Bronchial epithelial cell (primary cell): ENCODE data around the gene ALPK3. TPM values are rescaled to one million over a fixed set of nuclear protein-coding genes. Genes with fewer than 3 reads are reported as not detected.

Experiments used
- DNase-seq: peaks from one replicate; pipeline ENCODE4 v3.0.0-alpha.2; 2010; ENCODE audit warnings: low read depth
- FAIRE-seq: peaks from 2 replicates; lab custom pipeline; 2011; peaks lifted over from hg19 to GRCh38; lab: Jason Lieb, UNC
- H3K27me3 ChIP-seq: 2 replicates; pipeline ENCODE4 v1.5.1; 2011; ENCODE audit warnings: low read length; ENCODE audit not compliant: control insufficient read depth, insufficient read depth
- H3K36me3 ChIP-seq: 2 replicates; pipeline ENCODE4 v1.5.1; 2011; ENCODE audit warnings: low read length; ENCODE audit not compliant: control insufficient read depth, insufficient read depth
- H3K4me3 ChIP-seq: 2 replicates; pipeline ENCODE4 v1.5.1; 2011; ENCODE audit warnings: mild to moderate bottlenecking, low read depth, low read length, control low read depth
- total RNA-seq: library from RNA; depleted of rRNA; stranded (reverse); fragments of >200 nt; gene quantifications from 2 replicates; pipeline ENCODE4 v1.2.1, GENCODE V29; 2014
- TF ChIP-seq, protein P1 (sequence below): IDR thresholded peaks from 2 replicates; pipeline ENCODE4 v1.5.1; 2011; ENCODE audit warnings: mild to moderate bottlenecking, moderate library complexity, low read length, control low read depth, inconsistent platforms; ENCODE audit not compliant: insufficient read depth, severe bottlenecking

The ALPK3 gene
- total RNA-seq, 1 donor from 2014 or later, result 0.26 TPM

DNA sequence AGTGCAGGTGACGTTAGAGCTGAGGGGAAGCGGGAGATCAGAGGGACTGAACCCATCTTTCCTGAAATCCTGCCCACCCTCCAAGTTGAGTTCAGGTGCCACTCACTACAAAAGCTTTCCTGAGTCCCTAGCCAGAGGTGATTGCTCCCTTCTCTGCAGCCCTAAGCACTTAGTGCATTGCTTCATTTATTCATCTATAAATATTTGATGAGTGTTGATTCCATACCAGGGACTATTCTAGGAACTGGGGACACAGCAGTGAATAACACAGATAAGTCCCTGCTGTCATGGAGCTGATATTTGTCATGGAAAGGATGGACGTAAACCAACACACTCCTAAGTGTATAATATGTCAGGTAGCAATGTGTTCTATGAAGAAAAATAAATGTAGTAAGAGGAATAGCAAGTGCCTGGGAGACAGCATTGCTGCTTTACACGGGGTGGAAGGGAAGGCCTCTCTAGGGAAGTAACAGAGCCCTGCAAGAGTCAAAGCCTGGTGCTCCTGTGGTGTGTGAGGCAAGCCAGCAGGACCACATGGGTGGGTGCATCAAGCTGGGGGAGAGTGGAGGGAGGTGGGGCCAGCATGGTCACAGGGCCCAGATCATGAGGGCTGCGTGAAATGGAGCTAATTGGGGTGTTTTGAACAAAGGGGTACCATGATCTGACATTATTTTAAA is 18.6 kb downstream of the ALPK3 start:
- no peaks in the 10 kb centered on the region for H3K36me3 ChIP-seq
- H3K4me3 ChIP-seq, result no peak overlapping the region
- TF ChIP-seq, protein P1, sequence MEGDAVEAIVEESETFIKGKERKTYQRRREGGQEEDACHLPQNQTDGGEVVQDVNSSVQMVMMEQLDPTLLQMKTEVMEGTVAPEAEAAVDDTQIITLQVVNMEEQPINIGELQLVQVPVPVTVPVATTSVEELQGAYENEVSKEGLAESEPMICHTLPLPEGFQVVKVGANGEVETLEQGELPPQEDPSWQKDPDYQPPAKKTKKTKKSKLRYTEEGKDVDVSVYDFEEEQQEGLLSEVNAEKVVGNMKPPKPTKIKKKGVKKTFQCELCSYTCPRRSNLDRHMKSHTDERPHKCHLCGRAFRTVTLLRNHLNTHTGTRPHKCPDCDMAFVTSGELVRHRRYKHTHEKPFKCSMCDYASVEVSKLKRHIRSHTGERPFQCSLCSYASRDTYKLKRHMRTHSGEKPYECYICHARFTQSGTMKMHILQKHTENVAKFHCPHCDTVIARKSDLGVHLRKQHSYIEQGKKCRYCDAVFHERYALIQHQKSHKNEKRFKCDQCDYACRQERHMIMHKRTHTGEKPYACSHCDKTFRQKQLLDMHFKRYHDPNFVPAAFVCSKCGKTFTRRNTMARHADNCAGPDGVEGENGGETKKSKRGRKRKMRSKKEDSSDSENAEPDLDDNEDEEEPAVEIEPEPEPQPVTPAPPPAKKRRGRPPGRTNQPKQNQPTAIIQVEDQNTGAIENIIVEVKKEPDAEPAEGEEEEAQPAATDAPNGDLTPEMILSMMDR, result no peak
- DNase-seq, result no peak
- H3K27me3 ChIP-seq, result no peaks in the 10 kb centered on the region
- no peak for FAIRE-seq

DNA sequence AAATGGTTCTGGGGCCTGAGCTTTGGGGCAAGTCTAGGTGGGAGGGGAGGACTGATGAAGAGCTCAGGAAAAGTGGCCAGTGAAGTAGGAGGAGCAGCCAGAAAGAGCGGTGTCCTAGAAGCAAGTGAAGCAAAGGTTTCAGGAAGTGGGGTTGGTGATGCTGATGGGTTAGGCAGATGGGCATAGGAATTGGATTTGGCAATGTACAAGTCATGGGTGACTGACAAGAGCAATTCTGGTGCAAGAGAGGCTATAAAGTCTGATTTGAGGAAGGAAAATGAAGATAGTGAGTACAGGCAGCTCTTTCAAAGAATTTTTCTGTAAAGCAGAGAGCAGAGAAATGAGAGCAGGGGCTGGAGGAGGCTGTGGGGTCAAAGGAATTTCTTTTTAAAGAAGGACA is 19.7 kb downstream of the ALPK3 start:
- no peak overlapping the region for H3K4me3 ChIP-seq
- TF ChIP-seq, protein P1, result no peak
- H3K36me3 ChIP-seq, result no peaks in the 10 kb centered on the region
- no peak for FAIRE-seq
- no peak for DNase-seq
- no peaks in the 10 kb centered on the region for H3K27me3 ChIP-seq

DNA sequence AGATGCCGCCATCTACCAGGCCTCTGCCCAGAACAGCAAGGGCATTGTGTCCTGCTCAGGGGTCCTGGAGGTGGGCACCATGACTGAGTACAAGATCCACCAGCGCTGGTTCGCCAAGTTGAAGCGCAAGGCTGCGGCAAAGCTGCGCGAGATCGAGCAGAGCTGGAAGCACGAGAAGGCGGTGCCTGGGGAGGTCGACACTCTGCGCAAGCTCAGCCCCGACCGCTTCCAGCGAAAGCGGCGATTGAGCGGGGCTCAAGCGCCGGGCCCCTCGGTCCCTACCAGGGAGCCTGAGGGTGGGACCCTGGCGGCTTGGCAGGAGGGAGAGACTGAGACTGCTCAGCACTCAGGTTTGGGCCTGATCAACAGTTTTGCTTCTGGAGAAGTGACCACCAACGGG is 22.6 kb downstream of the ALPK3 start:
- no peak for DNase-seq
- no peak overlapping the region for H3K4me3 ChIP-seq
- H3K36me3 ChIP-seq, result no peaks in the 10 kb centered on the region
- TF ChIP-seq, protein P1, result no peak
- FAIRE-seq, result no peak
- H3K27me3 ChIP-seq, result no peaks in the 10 kb centered on the region

DNA sequence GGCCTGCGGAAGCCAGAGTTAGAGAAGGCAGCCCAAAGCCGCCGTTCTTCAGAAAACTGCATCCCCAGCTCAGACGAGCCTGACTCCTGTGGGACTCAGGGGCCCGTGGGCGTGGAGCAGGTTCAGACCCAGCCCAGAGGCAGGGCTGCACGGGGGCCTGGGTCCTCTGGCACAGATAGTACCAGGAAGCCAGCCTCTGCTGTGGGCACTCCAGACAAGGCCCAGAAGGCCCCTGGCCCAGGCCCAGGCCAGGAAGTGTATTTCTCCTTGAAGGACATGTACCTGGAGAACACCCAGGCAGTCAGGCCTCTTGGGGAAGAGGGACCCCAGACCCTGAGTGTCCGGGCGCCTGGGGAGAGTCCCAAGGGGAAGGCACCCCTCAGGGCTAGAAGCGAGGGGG is 23.1 kb downstream of the ALPK3 start:
- FAIRE-seq (no peak), DNase-seq (no peak)
- no peaks in the 10 kb centered on the region for H3K36me3 ChIP-seq
- TF ChIP-seq, protein P1, result no peak
- no peak overlapping the region for H3K4me3 ChIP-seq
- H3K27me3 ChIP-seq, result no peaks in the 10 kb centered on the region

DNA sequence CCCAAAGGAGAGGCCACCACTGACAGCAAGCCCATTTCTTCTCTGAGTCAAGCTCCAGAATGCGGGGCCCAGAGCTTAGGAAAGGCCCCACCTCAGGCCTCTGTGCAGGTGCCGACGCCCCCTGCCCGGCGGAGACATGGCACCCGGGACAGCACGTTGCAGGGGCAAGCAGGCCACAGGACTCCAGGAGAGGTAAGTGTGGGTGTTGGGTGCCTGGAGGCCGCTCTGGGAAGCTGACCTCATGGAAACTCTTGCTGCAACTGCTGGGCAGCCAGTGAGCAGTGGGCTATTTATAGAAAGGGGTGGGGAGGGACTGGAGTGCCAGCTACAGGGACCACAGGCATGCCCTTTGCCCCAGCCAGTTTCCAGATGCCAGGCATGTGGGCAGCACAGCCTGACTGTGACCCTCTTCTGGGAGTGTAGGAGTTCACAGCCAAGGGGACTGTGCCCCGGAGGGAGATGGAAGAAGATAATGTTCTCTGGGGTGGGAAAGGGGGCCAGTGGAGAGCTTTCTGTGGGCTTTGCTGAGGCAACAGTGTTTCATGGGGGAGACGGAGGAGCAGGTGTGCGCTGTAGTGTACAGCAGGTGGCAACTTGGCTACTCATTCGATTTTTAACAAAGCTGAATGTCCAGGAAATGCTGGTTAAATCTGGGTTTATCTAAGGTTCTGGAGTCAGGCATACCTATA is 23.7 kb downstream of the ALPK3 start:
- no peaks in the 10 kb centered on the region for H3K36me3 ChIP-seq
- peak; percentile 8 for DNase-seq
- TF ChIP-seq, protein P1, result no peak

More for the DNA sequence above, 23.7 kb downstream of the ALPK3 start:
- FAIRE-seq, result no peak
- H3K27me3 ChIP-seq, result no peaks in the 10 kb centered on the region
- H3K4me3 ChIP-seq, result no peak overlapping the region
